Brain pericyte (primary cell): ENCODE results near the gene SWAP70.
A peak's percentile ranks its signal among the peaks of the same experiment; 100 is the strongest.

Source experiments
- DNase-seq: peaks from one replicate; pipeline ENCODE4 v3.0.0-alpha.2; 2012; ENCODE audit warnings: low read depth, low spot score

SWAP70 gene

DNA sequence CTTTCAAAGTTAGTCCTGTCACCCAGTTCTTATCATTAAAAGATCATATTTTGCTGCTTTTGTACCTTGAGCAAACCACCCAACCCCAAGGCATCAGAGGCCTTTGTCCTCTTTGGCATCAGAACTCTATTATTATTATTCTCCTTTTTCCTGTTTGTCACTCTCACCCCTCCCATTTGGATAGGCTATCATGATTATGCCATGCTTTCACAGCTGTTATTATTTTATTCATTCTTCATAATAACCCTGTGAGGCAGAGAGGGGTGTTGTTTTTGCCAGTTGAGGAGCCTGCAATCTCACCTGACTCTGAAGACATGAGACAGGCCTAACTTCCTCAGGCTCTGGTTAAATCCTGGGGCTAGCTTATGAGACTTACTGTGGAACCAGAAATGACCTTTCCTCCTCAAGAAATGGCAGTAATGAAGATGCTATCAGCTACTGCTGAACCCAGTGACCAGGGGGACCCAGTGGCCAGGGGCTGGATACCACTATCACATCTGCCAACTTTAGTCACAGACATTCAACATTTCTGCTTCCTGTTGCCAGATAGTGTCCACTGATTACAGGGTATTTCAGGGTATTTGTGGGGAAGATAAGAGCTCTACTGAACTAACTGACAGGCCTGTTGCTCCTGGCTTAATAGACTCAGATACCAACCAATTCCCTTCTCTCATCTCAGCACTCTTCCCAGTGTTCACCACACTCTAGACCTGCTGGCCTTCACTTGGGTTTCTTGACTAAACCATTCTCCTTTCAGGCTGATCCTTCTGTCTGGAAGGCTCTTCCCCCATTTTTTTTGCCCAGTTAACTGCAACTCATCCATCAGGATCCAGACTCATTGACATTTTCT lies 11.8 kb upstream of the SWAP70 start:
- no peak for DNase-seq

DNA sequence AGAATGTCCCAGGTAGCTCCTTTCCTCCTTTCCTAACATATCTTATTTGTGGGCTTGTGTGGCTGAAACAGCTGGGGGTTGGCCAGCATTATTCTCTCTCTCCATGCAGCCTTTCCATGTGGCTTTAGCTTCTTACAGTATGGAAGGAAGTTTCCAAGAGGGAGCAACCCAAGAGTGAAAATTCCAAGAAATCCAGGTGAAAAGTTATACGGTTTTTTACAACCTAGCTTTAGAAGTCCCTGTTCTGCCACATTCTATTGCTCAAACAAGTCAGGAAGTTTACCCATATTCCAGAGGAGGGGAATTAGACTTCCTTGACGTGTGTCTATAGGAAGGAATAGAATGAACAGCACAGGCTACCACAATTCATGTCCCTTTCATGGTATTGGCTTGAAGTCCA lies 10.0 kb upstream of the SWAP70 start:
- DNase-seq = no peak

DNA sequence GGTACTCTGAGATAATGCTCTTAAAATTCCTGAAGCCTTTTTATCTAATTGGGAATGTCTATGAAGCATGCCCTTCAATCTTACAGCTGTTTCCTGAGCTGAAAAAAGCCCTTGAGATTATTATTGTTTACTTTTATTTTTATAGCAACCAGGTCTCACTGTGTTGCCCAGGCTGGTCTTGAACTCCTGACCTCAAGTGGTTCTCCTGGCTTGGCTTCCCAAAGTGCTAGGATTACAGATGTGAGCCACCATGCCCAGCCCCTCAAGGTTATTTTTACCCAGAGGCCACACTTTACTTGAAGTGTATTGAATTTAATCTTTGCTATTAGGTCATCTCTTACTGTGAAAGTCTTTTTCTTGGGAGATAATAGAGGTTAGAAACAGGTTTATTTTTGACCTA lies 7.0 kb upstream of the SWAP70 start:
- no peak for DNase-seq

DNA sequence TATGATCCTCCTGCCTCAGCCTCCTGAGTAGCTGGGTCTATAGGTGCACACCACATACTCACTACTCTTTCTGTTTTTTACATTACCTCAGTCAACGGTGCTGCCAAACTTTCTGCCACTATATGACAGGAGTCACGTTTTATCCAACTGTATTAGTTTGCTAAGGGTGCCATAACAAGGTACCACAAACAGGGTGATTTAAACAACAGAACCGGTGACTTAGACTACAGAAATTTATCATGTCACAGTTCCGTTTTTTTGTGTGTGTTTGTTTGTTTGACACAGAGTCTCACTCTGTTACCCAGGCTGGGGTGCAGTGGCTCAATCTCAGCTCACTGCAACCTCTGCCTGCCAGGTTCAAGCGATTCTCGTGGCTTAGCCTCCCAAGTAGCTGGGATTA lies 6.3 kb upstream of the SWAP70 start:
- no peak for DNase-seq

DNA sequence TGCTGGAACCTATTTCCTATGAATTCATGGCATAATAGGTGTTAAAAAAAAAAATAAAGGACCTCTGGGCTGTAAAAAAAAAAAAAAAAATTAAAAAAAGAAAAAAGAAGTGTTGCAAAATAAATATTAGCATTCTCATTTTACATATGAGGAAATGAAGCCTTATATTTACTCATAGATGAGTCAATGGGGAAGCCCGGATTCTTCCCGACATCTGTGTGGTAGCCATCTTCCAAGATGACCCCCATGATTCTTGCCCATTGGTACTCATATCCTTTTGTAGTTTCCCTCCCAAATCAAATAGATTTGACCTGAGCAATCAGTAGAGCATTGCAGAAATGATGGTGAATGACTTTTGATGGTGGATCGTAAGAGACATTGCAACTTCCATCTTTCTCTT lies 3.0 kb upstream of the SWAP70 start:
- no peak for DNase-seq

DNA sequence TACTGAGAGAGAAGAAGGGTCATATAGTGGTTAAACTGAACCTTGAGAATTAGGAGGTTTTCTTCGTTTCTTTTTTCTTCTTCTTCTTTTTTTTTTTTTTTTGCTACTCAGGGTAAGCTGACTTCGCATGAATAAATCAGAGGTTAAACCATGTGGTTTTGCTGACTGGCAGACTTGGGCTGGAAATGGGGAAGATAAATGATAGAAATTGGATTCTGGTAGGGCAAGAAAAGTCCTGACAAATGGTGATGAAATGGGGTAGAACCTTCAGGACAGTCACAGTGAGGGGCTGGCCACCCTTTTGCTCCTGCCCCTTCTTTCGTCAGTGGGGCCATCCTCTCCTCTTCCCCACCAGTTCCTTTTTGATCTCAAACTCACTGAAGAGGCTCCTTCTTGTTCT lies 1.6 kb upstream of the SWAP70 start:
- no peak for DNase-seq

DNA sequence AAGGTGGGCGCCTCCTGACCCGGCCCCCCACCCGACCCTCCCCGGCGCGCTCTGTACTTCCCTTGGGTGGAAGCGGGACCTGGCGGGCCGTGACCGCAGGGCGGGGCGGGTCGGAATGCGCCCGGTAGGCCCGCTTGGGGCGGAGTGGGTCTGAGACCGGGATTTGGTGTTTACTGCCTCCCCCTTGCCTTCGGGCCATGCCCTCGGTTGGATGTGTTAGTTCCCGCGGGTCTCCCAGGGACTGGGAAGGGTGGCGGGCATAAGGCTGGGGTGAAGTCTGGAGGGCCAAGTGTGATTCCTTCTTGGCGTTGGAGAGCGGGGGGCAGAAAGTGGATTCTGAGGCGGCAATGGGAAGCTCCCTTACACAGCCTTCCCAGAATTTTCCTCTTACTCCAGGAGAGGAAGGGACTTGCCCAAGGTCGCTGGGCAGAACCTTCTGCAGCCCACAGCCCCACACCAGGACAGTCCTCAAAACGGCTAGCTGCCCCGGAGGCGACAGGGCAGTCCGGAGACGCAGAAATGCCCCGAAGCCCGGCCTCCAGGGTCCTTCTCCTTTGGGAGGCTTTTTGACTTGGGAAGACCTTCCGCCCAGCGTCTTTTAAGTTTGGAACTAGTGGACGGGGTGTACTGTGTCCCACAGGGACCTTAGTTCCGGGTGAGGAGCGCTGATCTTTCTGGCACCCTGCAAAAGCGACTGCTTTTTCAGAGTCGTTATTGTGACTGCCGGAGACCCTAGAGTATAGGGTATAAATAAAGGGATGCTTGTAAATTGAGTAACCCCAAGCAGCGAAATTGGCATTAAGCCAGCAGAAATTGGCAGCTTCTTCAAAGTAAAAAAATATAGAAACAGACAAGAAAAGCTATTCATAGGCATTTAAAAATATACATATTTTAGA lies 647 bp downstream of the SWAP70 start:
- no peak for DNase-seq

DNA sequence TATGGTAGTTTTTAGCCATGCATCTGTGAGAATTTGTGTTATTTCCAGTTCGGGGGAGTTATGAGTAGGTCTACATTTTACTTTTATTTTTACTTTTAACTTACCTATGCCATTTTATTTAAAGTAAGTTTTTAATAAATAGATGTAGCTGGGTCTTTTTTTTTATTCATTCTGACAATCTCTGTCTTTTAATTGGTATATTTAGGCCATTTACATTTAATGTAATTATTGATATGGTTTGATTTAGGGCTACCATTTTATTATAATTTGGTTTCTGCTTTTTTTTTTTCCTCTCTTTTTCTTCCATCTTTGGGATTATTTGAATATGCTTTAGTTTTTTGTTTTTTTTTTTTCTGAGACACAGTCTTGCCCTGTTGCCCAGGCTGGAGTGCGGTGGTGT lies 1.9 kb downstream of the SWAP70 start:
- DNase-seq = no peak

DNA sequence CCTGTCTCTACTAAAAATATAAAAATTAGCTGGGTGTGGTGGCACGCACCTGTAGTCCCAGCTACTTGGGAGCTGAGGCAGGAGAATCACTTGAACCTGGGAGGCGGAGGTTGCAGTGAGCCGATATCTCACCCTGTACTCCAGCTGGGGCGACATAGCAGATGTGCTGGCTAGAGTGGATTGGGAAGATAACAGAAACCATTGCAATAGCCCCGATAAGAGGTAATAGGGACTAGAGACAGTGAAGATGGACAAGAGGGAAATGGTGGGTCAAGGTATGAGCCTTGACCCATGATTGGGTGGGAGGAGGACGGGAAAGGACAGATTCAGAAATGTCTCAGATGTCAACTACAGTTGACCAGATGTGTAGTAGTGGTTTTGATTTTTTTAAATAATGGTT lies 6.1 kb downstream of the SWAP70 start:
- no peak for DNase-seq

DNA sequence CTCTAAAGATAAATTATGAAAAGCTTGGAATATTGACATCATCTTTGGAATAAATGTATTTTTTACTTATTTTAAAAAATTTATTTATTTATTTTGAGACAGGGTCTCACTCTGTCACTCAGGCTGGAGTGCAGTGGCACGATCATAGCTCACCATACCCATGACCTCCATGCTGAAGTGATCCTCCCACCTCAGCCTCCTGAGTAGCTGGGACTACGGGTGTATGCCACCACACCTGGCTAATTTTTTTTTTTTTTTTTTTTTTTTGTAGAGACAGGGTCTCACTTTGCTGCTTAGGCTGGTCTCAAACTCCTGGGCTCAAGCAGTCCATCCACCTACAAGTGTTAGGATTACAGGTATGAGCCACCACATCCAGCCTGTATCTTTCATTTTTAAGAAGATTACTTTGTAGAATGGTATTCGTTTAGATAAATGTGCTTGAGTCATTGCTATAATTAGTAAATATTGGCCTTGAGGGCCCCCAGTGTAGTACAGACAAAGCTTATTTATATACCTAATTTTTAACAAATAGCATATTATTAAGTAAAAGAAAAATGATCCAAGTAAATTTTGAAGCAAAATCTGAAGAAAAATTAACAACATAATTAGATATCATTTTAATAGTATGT lies 8.5 kb downstream of the SWAP70 start:
- no peak for DNase-seq

DNA sequence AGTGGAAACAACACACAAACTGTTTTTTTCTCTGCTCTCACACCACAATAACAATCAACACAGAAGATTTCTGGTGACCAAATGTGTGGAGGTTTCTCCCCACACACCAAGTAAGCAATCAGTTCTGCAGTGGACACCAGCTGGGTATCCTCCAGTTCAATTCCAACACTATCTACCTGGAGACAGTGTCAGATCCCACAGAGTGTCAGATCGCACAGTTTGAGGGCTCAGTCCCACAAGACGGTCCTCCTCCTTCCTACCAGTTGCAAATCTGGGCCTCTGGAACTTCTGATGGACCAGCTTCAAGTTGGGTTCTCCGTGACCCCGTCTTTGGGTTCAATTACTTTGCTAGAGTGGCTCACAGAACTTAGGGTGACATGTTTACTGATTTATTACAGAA lies 9.0 kb downstream of the SWAP70 start:
- no peak for DNase-seq

DNA sequence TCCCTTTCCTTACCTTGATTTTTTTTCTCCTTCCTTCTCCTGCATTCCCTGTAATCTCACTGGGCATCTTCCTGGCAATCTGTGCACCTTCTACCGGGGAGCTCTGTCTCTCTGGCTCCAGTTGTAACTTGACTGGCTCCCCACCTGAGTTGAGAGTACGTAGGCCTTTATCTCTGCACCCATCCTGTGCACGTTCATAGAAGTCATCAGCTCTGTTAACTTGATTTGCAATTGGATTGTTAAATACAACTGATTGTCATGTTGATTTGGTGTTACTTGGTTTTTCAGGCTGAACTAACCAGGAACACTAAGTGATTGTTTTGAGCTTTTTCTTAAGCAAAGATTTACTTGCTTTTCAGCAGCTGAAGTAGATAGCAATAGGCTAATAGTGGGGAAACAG lies 11.8 kb downstream of the SWAP70 start:
- no peak for DNase-seq

DNA sequence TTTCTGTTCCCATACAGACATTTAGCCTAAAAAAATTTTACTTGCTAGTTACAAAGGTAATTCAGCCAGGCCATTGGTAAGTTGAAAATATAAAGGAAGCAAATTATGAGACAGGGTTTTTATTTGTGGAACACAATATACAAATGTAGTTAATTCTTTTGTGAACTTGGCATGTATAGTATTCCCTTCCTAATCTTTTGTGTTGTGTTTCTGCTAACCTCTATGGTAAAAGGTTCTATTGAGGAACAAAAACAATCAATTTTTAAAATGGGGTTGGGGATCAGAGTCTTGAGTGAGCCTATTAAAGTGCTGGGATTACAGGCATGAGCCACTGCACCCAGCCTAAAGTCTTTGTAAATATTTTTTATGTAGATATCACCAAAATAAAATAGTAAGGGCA lies 14.1 kb downstream of the SWAP70 start:
- no peak for DNase-seq

DNA sequence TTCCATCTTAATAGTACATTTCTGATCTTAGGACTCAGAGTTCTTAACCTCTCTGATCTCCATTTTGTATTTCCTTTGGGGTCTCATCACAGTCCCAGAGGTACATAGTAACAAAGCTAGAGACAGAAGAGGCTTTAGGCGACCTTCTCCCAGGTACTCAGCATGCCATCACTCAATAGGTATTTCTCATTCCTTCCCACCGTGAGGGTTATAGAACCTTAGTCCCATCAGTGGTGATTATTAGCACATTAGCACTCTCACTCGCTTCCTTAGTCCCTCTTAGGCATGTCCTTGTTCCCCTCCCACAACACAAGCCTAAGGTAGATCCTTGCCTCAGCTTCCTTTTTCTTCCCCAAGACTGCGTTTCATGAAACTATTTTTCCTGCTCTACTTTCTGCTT lies 14.7 kb downstream of the SWAP70 start:
- no peak for DNase-seq

DNA sequence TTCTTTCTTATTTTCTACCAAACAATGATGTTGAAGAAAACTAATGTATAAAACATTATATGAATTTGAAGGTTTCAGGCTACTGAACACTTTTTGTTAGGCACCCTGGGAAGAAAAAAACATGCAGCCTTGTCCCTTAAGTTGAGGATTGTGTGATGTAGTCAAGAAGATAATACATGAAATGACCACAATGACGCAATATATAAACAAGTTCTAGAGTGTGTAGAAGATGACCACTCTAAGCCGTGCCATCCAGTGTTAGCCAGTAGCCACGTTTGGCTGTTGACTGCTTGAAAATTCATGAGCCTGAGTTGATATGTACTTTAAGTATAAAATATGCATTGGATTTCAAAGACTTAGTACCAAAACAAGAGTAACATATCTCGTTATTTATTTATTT lies 16.2 kb downstream of the SWAP70 start:
- DNase-seq = no peak

DNA sequence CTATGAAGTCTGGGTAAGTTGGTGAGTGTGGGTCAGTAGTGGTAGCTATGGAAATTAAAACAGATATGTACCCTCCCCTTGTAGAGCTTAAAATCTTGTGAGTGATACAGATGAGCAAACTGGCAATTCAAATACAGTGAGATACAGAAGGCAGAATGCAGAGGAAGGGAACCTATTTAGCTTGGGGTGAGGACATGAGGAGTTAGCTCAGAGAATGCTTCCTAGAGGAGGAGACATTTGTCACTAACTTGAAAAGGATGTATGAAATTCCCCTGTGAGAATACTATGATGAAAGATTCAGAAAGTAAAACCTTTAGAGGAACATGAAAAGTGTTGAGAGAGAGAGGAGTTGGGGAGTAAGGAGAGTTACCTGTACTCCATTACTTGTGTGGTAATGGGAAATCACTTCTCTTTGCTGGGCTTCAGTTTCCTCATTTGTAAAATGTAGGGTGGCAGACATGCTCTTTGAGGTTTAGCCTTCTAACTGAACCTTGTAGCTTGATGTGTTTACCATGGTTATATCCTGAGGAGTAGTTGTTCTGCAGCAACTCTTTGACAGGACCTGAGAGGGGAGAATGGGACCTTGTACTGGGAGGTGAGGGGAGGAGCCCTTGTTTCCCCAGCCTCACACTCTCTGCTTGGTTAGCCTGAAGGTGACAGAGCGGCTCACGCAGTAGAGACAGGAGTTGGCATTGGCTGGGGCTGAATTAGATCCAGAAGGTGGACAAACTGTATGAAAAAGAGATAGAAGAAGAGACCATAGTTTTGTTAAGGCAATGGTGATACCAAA lies 17.9 kb downstream of the SWAP70 start:
- no peak for DNase-seq

DNA sequence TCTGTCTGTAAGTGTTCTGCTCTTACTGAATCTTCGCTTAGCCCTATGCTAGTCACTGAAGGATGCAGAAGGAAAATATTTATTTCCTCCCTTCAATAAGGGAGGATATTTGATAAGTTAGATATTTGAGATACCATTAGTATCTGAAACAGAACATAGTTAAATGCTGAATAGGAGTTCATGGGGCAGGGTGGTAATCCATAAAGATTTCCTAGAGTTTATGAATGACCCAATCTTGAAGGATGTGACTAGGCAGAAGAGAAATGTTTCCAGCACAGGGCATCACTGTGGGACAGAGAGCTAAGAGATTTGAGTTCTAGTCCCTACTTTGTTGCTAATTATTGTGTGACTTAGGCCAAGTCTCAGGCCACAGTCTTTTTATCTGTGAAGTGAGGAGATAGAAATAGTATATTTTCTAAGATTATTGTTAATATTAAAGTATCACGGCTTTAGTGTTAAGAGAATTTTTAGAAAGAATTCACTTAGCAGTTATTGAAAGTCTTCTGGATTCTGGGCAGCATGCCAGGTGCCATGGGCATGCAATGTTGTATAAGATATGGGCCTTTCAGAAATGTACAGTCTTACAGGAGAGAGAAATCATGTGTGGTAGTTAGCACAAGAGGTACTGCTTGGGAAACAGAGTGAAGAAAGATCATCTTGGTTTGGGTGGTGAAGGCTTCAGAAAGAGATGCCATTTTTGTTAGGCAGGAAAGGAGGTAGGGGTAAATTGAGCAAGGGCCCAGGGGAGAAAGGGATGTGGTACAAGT lies 24.0 kb downstream of the SWAP70 start:
- DNase-seq = no peak

DNA sequence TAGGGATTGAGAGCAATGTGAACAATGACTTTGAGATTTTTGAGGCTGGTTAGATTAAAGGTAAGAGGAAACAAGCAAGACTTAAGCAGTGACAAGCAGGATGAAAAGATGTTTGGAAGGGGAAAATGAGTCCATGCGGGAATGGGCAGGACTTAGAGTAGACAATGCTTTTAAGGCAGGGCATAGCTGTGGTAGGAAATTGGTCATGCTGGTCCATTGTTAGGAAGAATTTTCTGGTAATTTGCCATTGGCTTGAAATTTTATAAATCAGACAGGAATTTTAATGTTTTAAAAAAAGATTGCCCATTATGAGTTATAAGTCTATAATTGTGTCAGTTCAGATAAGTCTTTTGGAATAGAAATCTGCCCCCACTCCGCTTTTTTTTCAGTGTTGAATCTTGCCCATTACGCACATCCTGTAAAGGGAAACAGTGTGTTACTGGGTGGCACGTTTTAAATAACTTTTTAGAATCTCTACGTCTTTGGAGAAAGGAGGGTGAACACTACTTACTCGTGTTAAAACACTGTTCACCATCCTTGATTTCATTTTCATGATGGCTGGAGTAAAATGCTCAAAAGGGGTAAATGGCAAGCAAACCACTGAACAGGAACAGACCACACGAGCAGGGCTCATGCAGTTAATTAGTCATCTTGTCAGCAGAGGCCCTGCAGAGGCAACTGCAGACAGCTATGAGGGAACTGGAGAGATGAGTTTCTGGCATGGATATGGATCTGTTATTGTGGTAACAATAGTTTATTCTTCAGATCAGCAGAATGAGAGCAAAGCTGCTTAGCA lies 25.0 kb downstream of the SWAP70 start:
- DNase-seq = peak; percentile 37

DNA sequence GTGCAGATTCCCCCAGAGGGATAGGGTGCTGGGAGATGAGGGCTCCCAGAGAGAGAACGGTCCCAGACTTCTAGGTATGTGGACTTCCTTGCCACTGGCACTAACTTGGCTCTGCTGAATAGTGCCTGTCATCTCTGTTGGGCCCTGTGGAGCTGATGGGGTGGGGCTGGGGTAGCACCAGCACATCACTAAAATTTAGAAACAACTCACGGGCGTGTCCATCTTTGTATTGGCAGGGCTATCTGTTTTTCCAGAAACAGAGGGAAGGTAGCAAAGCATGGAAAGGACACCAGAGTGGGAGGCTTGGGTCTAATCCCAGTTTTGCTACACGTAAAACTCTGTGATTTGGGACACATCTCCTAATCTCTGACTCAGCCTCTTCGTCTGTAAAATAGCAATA lies 25.8 kb downstream of the SWAP70 start:
- no peak for DNase-seq

DNA sequence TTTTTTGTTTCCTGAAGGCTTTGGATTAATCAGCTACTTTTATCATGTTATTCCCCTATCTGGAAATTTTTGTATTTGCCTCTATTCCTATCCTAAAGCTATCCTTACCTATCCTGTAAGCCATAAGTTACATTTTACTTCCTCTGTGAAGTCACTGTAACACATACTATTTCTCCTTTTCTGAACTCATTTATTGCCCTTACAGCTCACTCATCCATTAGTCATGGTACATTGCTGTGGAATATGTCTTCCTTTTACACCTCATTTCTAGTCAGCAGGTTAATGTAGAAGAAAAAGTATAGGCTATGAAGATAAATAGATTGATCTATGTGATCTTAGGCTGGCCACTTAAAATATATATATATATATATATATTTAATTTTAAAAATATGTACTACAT lies 28.0 kb downstream of the SWAP70 start:
- no peak for DNase-seq
